Endodermal cell (in vitro differentiated cells): ENCODE results near the gene DYNLRB1. TPM values are rescaled to one million over a fixed set of nuclear protein-coding genes. Genes with fewer than 3 reads are reported as not detected.

Source experiments
- DNase-seq: peaks from one replicate; pipeline ENCODE4 v3.0.0-alpha.2; 2017
- H3K27ac ChIP-seq: 2 replicates; pipeline ENCODE4 v1.5.1; 2013; ENCODE audit warnings: mild to moderate bottlenecking, low read depth, low read length, moderate library complexity
- H3K27me3 ChIP-seq: 2 replicates; pipeline ENCODE4 v1.6.1; 2013; ENCODE audit warnings: mild to moderate bottlenecking, low read length, moderate library complexity; ENCODE audit not compliant: insufficient read depth, control insufficient read depth, poor library complexity, severe bottlenecking
- H3K36me3 ChIP-seq: 2 replicates; pipeline ENCODE4 v1.7.0; 2013; ENCODE audit warnings: mild to moderate bottlenecking, low read length, moderate library complexity; ENCODE audit not compliant: control insufficient read depth, insufficient read depth
- H3K4me1 ChIP-seq: one replicate; pipeline ENCODE4 v1.7.0; 2013; ENCODE audit warnings: low read length; ENCODE audit not compliant: control insufficient read depth, insufficient read depth
- H3K4me3 ChIP-seq: 2 replicates; pipeline ENCODE4 v1.5.1; 2013; ENCODE audit warnings: mild to moderate bottlenecking, low read length, moderate library complexity
- H3K9ac ChIP-seq: 2 replicates; pipeline ENCODE4 v1.6.1; 2013; ENCODE audit warnings: mild to moderate bottlenecking, low read length, moderate library complexity; ENCODE audit not compliant: poor library complexity, severe bottlenecking; ENCODE audit errors: extremely low read depth
- H3K9me3 ChIP-seq: 2 replicates; pipeline ENCODE4 v1.6.1; 2013; ENCODE audit warnings: mild to moderate bottlenecking, low read length, moderate library complexity; ENCODE audit not compliant: control insufficient read depth
- H3K27ac Mint-ChIP-seq: 2 replicates; pipeline ENCODE4 v1.8.0; 2020; ENCODE audit warnings: mixed read lengths
- H3K27me3 Mint-ChIP-seq: 2 replicates; pipeline ENCODE4 v1.8.0; 2021; ENCODE audit warnings: mild to moderate bottlenecking, mixed read lengths; ENCODE audit not compliant: insufficient read depth
- H3K36me3 Mint-ChIP-seq: 2 replicates; pipeline ENCODE4 v1.8.0; 2020; ENCODE audit warnings: low read depth, mixed read lengths
- H3K4me1 Mint-ChIP-seq: 2 replicates; pipeline ENCODE4 v1.8.0; 2020; ENCODE audit warnings: mixed read lengths
- H3K4me3 Mint-ChIP-seq: 2 replicates; pipeline ENCODE4 v1.8.0; 2020; ENCODE audit warnings: mild to moderate bottlenecking, moderate library complexity, mixed read lengths
- H3K9me3 Mint-ChIP-seq: 2 replicates; pipeline ENCODE4 v1.8.0; 2020; ENCODE audit warnings: mild to moderate bottlenecking, mixed read lengths
- CTCF ChIP-seq: fragments of 200-600 bp; sonication (generic); conservative IDR thresholded peaks from 2 replicates; pipeline ENCODE4 v1.5.0; 2021; ENCODE audit warnings: antibody characterized with exemption, mild to moderate bottlenecking
- WGBS, 2 experiments: methylation state at CpG; one replicate each; pipeline versions ENCODE4 v1.1.5 to v1.1.7; 2013; ENCODE audit warnings: missing lambda C conversion rate in 2 of 2, mixed read lengths in 1 of 2; ENCODE audit not compliant: insufficient coverage in 1 of 2, insufficient read length in 1 of 2; 5-methylcytosine and 5-hydroxymethylcytosine counted together
- total RNA-seq, 2 donors: library from RNA; stranded (reverse); fragmentation: NEBNext Ultra II Directional in 1 of 2; extraction: Animal tissue kit (Norgen Biotek cat#: 25700) in 1 of 2; gene quantifications; 2 replicates in 1 of 2; 3 replicates in 1 of 2; pipeline ENCODE4 v1.2.1, GENCODE V29; 2021

Gene DYNLRB1
- total RNA-seq, 2 donors from 2014 or later = 194 to 213 TPM

- peaks cover 83% of the 10 kb centered on the region for H3K36me3 Mint-ChIP-seq
- no peaks in the 10 kb centered on the region for H3K27me3 Mint-ChIP-seq
- Histone ChIP-seq H3K4me1 (no peaks in the 10 kb centered on the region), H3K4me3 (no peak overlapping the region), H3K9me3 (no peaks in the 10 kb centered on the region), H3K36me3 (peaks cover 79% of the 10 kb centered on the region), H3K27ac (no peak overlapping the region), H3K27me3 (no peaks in the 10 kb centered on the region), H3K9ac (no peak overlapping the region)
- peak; percentile 73 for TF ChIP-seq CTCF
- H3K27ac Mint-ChIP-seq = peak overlapping the region; percentile 58
- peak; percentile 86 for DNase-seq
- WGBS, 2 experiments = 85 to 96% methylated on average over 6 to 10 of the region's 10 CpGs
- no peaks in the 10 kb centered on the region for H3K9me3 Mint-ChIP-seq
- H3K4me1 Mint-ChIP-seq = no peaks in the 10 kb centered on the region
- no peak overlapping the region for H3K4me3 Mint-ChIP-seq
Measured at GRCh38 chr20:34536798-34537394, 20.7 kb downstream of the DYNLRB1 start.

- Mint-ChIP-seq H3K36me3 (peaks cover 84% of the 10 kb centered on the region), H3K27me3 (no peaks in the 10 kb centered on the region), H3K4me3 (no peak overlapping the region), H3K27ac (no peak overlapping the region), H3K4me1 (no peaks in the 10 kb centered on the region), H3K9me3 (no peaks in the 10 kb centered on the region)
- Histone ChIP-seq H3K27me3 (no peaks in the 10 kb centered on the region), H3K4me1 (no peaks in the 10 kb centered on the region), H3K9ac (no peak overlapping the region), H3K9me3 (no peaks in the 10 kb centered on the region), H3K4me3 (no peak overlapping the region), H3K27ac (no peak overlapping the region), H3K36me3 (peaks cover 72% of the 10 kb centered on the region)
- WGBS, 2 experiments = 93 to 97% methylated on average over 3 to 8 of the region's 8 CpGs
- no peak for TF ChIP-seq CTCF
- no peak for DNase-seq
Measured at GRCh38 chr20:34537651-34538050, 21.4 kb downstream of the DYNLRB1 start.

GRCh38 chr20:34538671-34539123 is 22.5 kb downstream of the DYNLRB1 start:
- Histone ChIP-seq H3K9me3 (no peaks in the 10 kb centered on the region), H3K36me3 (peaks cover 68% of the 10 kb centered on the region), H3K27ac (no peak overlapping the region), H3K9ac (no peak overlapping the region), H3K4me1 (no peaks in the 10 kb centered on the region), H3K27me3 (no peaks in the 10 kb centered on the region), H3K4me3 (no peak overlapping the region)
- peak; percentile 86 for DNase-seq
- Mint-ChIP-seq H3K4me1 (peaks cover 3% of the 10 kb centered on the region), H3K27me3 (no peaks in the 10 kb centered on the region), H3K36me3 (peaks cover 75% of the 10 kb centered on the region), H3K4me3 (no peak overlapping the region), H3K27ac (no peak overlapping the region), H3K9me3 (no peaks in the 10 kb centered on the region)
- 48 to 71% methylated on average over 2 to 5 of the region's 5 CpGs for WGBS, 2 experiments
- peak; percentile 99 for TF ChIP-seq CTCF
